H7 (cell line): ENCODE data around the gene AGAP4. TPM values are rescaled to one million over a fixed set of nuclear protein-coding genes. Genes with fewer than 3 reads are reported as not detected.
"Not testable (repeated sequence)": the region's sequence is repeated elsewhere in the genome, so short reads cannot be mapped to it uniquely, and the experiment has no call there.

Experiments used
- DNase-seq: peaks from one replicate; pipeline ENCODE4 v3.0.0; 2012
- H3K27me3 ChIP-seq: 2 replicates; pipeline ENCODE4 v1.6.0; 2011; ENCODE audit warnings: mild to moderate bottlenecking, low read length; ENCODE audit not compliant: control insufficient read depth, insufficient read depth
- H3K36me3 ChIP-seq: replicated peaks from 2 replicates; pipeline ENCODE4 v1.5.1; 2011; ENCODE audit warnings: low read length; ENCODE audit not compliant: control insufficient read depth, insufficient read depth
- H3K4me3 ChIP-seq: 2 replicates; pipeline ENCODE4 v1.5.1; 2011; ENCODE audit warnings: low read depth, mild to moderate bottlenecking, control low read depth, low read length, moderate library complexity; ENCODE audit not compliant: insufficient read depth
- total RNA-seq: library from RNA; depleted of rRNA; stranded (reverse); fragments of >200 nt; shearing (Covaris generic); gene quantifications from 2 replicates; pipeline ENCODE4 v1.2.3, GENCODE V29; 2014; rRNA removed

The AGAP4 gene
- total RNA-seq, 1 experiment from 2014 or later, result 7.5 TPM

GRCh38 chr10:45812959-45813358, 34.3 kb downstream of the AGAP4 start:
- H3K27me3 ChIP-seq, DNase-seq, H3K4me3 ChIP-seq, H3K36me3 ChIP-seq: not testable (repeated sequence)

DNA sequence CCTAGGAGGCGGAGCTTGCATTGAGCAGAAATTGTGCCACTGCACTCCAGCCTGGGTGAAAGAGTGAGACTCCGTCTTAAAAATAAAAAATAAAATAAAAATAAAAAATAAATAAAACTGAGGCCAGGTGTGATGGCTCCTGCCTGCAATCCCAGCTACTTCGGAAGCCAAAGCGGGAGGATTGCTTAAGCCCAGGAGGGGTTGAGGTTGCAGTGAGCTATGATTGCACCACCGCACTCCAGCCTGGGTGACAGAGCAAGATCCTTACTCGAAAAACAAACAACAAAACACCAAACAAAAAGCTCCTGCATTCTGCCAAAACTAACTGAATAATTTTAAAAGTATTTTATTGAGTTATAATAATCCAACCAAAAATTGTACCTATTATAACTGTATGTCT, 36.2 kb downstream of the AGAP4 start:
- Histone ChIP-seq H3K27me3 (no peaks in the 10 kb centered on the region), H3K36me3 (no peaks in the 10 kb centered on the region), H3K4me3 (no peak overlapping the region)
- no peak for DNase-seq

GRCh38 chr10:45809837-45810236, 37.5 kb downstream of the AGAP4 start:
- DNase-seq, result peak; percentile 29

GRCh38 chr10:45804996-45805395, 42.3 kb downstream of the AGAP4 start:
- H3K36me3 ChIP-seq, DNase-seq: not testable (repeated sequence)

More at GRCh38 chr10:45809837-45810236, 37.5 kb downstream of the AGAP4 start:
- Histone ChIP-seq H3K36me3 (no peaks in the 10 kb centered on the region), H3K4me3 (no peak overlapping the region), H3K27me3 (no peaks in the 10 kb centered on the region)

GRCh38 chr10:45803060-45804010, 44.0 kb downstream of the AGAP4 start:
- not testable (repeated sequence) for DNase-seq, H3K27me3 ChIP-seq, H3K36me3 ChIP-seq, H3K4me3 ChIP-seq

More at GRCh38 chr10:45804996-45805395, 42.3 kb downstream of the AGAP4 start:
- H3K4me3 ChIP-seq, H3K27me3 ChIP-seq: not testable (repeated sequence)

- DNase-seq, H3K4me3 ChIP-seq, H3K27me3 ChIP-seq, H3K36me3 ChIP-seq: not testable (repeated sequence)
Measured at GRCh38 chr10:45794761-45795160, 52.5 kb downstream of the AGAP4 start.

DNA sequence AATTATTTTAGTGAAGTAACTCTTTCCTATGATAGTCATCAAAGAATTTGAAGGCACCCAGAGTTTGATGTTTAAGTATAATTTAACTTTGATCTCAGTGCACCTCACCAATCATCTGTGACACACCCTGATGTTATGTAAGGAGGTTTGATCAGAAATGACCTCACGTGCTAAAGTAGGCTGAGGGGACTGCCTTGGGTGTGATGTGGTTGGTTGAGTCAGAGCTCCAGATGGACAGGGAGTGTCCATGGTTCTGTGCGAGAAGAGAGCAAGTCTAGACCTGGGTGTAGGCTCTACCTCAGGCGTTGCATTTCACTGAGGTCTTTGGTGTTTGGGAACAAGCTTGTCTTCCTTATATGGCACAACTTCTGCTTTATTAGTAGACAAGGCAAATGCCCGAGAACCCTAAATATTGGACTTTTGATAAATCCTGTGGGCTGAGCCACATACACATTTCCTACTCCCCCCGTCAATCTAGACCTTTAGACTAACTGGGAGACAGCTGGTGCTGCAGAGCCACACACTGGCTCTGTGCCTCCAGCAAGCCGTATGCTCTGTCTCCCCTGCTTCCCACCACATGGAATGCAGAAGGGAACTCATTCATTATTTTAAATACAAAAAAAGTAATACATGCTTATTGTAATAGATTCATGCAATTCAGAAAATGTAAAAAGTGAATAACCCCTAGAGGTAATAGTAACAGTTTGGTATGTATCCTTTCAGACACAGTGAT, 56.4 kb downstream of the AGAP4 start:
- not testable (repeated sequence) for DNase-seq, H3K4me3 ChIP-seq, H3K27me3 ChIP-seq, H3K36me3 ChIP-seq

GRCh38 chr10:45789991-45790390, 57.3 kb downstream of the AGAP4 start:
- not testable (repeated sequence) for DNase-seq, H3K4me3 ChIP-seq, H3K27me3 ChIP-seq, H3K36me3 ChIP-seq

DNA sequence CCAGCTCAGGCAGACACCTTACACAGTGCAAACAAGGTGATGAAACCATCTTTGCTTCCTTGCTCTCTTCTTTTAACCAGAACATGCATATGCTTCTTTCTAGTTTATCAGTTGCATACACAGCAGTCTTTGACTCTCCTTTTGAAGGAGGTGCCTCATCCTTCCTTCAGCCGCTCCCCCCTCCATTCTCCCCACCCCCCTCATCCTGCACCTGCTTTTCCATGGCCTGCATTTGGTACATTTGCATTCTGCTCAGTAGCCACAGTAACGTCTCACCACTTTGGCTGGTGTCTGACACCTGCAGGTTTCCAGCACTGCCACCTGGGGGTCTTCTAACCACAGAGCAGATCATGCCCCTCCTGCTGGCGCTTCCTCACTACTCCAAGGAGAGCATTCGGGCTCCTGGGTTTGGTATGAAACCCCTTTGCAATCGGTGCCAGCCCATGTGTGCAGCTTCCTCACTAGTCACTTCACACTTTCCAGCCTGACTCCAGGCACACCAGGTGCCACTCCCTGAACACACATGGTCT, 60.0 kb downstream of the AGAP4 start:
- not testable (repeated sequence) for H3K4me3 ChIP-seq, H3K27me3 ChIP-seq, H3K36me3 ChIP-seq, DNase-seq

DNA sequence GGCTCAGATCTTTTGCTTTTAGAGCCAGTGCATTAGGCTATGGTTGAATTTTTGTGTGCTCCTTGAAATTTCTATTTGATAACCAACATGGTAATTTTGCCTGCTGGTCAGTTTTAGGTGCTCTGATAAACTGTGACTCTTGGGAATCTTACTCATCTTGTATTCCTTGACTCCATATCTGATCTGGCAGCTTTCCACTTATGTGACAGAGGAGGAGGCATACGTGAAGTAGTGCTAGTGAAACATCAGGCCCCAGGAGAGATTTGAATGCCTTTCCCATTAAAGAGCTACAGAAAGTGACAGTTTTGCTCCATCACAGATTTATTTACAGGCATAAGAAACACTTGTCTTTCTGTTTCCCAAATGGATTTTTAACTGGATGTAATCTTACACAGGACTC, 61.1 kb downstream of the AGAP4 start:
- H3K36me3 ChIP-seq, DNase-seq, H3K4me3 ChIP-seq, H3K27me3 ChIP-seq: not testable (repeated sequence)

Other genes with a start within 250 kb of the AGAP4 start
- gene ZFAND4, start 174.7 kb downstream of the AGAP4 start, total RNA-seq, result 8.0 and 13.6 TPM in 2 replicates
- gene WASHC2C, start 120.2 kb downstream of the AGAP4 start, total RNA-seq, result 17.6 and 23.2 TPM in 2 replicates
- 83.5 and 111 TPM in 2 replicates for gene TIMM23, start 125.0 kb upstream of the AGAP4 start, total RNA-seq
- gene NCOA4, start 183.1 kb upstream of the AGAP4 start, total RNA-seq, result 108 and 111 TPM in 2 replicates
- 0.89 TPM in 1 of 2 replicates, not detected in the other for gene MSMB, start 198.8 kb upstream of the AGAP4 start, total RNA-seq